Posterior cingulate gyrus (tissue), 11 donors: Measurements from ENCODE around the gene IL3RA.
"Not testable (repeated sequence)": the region's sequence is repeated elsewhere in the genome, so short reads cannot be mapped to it uniquely, and the experiment has no call there.

ENCODE experiments used
- DNase-seq, 10 donors: peaks; one replicate each; pipeline versions ENCODE4 v3.0.0 to v3.0.0-alpha.2; 2020 to 2021; ENCODE audit warnings: mixed read lengths in 3 of 10
- intact Hi-C: fragments of 100-400 bp; cut with DNase I; formaldehyde crosslinking; loops from one replicate; pipeline ENCODE4 v1.15.1; 2023

Gene IL3RA

DNA sequence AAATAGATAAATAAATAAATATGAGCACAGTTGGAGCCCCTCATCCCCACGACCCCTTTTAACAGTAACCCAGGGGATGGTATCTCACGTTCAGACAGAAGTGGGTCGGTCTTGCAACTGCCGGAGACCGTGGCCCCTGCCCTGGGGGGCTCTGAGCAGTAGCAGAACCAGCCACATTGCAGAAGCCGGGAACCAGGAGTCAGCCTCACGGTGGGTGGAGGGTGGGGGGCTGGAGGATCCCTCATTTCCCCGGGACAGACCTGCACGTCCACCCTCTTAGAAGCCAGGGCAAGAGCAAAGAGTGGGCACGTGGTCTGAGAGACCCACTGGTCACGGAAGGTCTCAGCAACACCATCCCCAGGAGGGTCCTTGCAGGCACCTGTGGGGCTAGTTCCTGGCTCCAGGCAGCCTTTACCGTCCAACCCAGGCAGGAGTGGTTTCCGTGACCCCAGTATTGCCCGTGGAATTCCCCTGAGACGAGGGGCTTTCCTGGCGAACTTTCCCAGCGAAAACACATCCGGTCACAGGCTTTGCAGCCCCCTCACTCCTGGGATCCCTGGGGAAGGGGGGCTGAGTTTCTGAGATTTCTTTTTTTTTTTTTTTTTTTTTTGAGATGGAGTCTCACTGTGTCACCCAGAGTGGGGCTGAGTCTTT, 8.8 kb upstream of the IL3RA start:
- DNase-seq, result peak in 2 of 10 donors; percentile 33 to 82
- intact Hi-C loops, result no loop called here

DNA sequence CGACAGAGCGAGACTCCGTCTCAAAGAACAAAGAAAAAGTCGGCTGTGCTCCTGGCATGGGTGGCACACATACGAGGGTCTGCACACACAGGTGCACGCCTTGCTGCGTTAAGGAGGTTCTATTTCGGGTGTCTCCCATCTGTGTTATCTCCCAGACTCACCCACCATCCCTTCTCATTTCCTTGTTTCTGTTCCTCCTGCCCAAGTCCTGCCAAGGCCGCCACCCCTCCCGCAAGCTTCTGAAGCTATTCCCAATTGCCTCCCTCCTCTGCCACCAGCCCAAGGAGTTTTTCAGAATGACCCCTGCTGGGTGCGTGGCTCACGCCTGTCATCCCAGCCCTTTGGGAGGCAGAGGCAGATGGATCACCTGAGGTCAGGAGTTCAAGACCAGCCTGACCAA, 6.0 kb upstream of the IL3RA start:
- intact Hi-C loops, result no loop called here
- DNase-seq, result peak in 2 of 10 donors; percentile 56 to 62

DNA sequence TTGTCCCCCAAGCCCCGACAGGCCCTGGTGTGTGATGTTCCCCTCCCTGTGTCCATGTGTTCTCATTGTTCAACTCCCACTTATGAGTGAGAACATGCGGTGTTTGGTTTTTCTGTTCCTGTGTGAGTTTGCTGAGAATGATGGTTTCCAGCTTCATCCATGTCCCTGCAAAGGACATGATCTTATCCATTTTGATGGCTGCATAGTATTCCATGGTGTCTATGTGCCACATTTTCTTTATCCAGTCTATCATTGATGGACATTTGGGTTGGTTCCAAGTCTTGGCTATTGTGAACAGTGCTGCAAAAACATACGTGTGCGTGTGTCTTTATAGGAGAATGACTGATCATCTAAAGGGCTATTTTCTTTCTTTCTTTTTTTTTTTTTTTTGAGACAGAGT, 4.2 kb upstream of the IL3RA start:
- intact Hi-C loops, result not testable (repeated sequence)
- DNase-seq, result peak in 2 of 10 donors; percentile 35 to 39

DNA sequence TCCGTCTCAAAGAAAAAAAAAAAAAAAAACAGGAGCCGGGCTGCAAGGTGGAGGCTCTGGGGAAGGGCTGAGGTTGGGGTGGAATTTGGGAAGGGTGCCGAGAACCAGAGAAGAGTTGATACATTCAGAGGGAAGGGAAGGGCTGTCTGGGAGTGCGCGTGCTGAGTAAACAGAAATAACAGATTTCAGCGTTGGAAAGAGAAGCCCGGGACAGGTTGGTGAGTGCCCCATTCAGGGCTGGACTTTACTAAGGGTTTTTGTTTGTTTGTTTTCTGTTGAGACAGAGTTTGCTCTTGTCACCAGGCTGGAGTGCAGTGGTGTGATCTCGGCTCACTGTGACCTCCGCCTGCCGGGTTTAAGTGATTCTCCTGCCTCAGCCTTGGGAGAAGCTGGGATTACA, 1.7 kb upstream of the IL3RA start:
- peak in 2 of 10 donors; percentile 10 to 11 for DNase-seq
- intact Hi-C loops, result no loop called here

DNA sequence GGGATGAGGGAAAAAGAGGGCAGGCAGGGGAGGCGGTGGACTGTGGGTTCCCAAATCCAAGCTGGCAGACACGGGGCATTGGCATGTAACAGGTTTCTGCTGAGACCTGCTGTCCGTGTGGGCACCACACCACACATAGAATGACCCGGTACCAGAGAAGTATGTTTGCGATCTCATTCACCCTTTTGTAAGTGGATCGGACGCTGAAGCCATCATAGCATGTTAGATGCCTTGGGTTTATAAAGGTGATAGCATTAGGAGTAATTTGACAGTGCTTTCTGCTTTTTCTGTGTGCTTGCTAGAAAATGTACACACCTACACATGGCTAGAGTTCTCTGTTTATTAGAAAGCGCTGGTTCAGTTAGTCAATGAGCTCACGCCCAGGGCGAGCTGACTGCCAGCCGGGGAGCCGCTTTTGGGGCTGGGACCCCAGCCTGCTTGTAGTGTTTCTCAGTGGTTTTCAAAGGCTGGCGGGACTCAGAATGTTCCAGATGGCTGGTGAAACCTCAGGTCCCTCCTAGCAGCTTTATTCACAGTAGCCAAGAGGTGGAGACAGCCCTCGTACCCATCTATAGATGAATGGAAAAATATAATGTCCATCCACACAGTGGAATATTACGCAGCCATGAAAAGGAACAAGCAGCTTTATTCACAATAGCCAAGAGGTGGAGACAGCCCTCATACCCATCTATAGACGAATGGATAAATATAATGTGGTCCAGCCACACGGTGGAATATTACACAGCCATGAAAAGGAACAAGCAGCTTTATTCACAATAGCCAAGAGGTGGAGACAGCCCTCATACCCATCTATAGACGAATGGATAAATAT, 579 bp downstream of the IL3RA start:
- DNase-seq, result peak in 2 of 10 donors; percentile 14 to 24
- intact Hi-C loops, result no loop called here

DNA sequence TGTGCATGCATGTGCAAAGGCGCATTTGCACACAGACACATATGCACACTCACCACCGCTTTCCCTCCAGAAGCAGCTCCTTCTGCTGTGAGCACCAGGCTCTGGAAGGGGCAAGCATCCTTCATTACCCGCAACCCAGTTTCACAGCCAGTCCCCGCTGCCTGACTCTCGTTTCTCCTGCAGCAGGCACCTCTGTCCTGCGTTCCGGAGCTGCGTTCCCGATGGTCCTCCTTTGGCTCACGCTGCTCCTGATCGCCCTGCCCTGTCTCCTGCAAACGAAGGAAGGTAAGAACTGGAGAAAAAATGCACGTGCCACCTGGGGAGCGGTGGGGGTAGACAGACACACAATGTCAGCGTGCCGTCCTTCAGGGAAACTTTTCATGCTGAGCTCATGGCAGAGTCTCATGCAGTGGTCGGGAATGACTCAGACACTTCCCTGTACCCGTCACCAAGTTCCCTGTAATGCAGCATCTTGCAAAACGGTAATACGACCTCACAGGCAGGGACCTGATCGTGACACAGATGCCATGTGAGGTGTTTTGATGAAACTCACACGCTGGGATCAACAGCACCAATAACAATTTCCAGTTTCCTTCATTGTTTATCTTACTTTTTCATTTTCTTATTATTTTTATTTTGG, 5.1 kb downstream of the IL3RA start:
- intact Hi-C loops, result no loop called here

DNA sequence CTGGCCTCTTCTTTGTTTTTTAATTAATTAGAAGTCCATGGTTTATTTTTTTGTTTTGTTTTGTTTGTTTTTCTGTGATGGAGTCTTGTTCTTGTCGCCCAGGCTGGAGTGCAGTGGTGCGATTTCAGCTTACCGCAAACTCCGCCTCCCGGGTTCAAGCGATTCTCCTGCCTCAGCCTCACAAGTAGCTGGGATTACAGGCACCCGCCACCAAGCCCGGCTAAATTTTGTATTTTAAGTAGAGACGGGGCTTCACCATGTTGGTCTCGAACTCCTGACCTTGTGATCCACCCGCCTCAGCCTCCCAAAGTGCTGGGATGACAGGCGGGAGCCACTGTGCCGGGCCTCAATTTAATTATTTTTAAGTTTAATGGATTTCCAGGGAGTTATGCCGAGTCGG, 13.0 kb downstream of the IL3RA start:
- intact Hi-C loops, result not testable (repeated sequence)
- peak in 2 of 10 donors; percentile 17 to 48 for DNase-seq

More for the DNA sequence above, 5.1 kb downstream of the IL3RA start:
- peak in 1 of 10 donors; percentile 42 for DNase-seq

DNA sequence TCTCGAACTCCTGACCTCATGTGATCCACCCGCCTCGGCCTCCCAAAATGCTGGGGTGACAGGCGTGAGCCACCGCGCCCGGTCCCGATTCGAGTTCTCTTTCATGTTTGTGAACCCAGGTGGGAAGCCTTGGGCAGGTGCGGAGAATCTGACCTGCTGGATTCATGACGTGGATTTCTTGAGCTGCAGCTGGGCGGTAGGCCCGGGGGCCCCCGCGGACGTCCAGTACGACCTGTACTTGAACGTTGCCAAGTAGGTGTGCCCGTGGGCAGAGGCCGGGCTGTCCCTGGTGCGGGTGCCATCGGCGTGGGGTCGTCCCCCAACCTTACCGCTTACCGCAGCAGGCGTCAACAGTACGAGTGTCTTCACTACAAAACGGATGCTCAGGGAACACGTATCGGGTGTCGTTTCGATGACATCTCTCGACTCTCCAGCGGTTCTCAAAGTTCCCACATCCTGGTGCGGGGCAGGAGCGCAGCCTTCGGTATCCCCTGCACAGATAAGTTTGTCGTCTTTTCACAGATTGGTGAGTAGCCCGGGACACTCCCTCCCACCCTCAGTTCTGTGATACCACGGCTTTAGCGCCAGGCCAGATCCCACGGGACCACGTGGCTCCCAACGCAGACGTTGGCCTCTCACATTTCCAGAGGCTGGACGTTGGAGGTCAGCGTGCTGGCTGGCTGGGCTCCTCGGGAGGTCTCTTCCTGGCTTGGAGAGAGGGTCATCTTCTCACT, 15.6 kb downstream of the IL3RA start:
- peak in 3 of 10 donors; percentile 55 to 65 (median 63) for DNase-seq
- intact Hi-C loops, result no loop called here

DNA sequence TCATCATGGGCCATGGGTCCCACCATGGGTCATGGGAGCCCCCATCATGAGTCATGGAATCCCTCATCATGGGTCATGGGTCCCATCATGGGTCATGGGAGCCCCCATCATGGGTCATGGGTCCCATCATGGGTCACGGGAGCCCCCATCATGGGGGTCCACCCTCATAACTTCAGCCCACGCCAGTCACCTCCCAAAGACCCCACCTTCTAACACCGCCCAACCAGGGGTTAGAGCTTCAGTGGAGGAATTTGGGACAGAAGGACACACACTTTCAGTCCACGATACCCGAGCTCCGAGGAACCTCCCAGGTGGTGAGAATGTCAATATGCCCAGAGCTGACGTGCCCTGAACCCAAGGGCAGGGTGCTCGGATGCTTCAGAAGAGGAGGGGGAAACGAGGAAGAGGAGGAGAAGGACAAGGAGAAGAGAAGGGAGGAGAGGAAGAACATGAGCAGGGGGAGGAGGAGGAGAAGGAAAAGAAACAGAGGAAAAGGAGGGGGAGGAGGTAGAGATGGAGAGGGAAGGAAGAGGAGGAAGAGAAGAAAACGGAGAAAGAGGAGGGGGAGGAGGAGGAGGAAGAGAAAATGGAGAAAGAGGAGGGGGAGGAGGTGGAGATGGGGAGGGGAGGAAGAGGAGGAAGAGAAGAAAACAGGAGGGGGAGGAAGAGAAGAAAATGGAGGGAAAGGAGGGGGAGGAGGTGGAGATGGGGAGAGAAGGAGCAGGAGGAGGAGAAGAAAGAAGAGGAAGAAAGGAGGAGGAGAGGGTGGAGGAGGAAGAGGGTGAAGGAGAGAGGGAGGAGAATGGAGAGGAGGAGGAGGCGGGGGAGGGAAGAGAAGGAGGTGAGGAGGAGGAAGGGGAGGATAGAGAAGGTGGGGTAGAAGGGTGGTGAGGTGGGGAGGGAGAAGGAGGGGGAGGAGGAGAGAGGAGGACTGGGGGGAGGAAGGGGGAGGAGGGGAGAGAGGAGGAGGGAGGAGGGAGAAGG, 17.7 kb downstream of the IL3RA start:
- intact Hi-C loops, result no loop called here
- peak in 3 of 10 donors; percentile 12 to 73 (median 33) for DNase-seq

DNA sequence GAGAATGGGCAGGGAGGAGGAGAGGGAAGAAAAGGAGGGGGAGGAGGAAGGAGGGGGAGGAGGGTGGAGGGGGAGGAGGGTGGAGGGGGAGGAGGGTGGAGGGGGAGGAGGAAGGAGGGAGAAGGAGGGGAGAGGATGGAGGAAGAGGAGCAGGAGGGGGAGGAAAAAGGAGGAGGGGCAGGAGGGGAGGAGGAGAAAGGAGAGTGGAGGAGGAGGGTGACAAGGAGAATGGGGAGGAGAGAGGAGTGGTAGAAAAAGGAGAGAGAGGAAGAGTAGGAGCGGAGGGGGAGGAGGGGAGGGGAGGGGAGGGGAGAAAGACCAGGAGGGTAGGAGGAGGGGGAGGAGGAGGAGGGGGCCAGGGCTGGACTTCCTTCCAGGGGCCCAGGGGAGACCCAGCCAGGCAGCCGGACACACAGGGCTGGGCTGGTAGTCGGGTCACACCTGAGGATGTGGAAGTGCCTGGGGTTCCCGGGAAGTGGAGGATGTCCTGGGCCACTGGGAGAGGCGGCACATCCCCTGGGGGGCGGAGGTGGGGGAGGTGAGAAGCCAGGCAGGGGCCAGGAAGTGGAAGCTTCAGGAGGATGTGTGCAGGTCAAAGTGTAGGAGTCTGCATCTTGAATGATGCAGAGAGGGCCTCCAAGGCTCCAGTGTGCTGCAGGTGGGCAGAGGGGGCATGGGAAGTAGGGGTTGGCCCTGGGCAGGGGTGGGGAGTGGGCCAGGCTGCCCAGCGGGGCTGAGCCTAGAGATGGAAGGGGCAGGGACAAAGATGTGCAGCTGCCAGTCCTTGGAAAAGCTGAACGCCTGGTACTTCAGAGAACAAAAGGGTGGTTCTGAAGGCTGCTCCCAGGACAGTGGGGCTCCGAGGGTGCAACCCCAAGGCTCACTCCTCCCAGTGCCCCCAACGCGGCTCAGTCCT, 18.8 kb downstream of the IL3RA start:
- DNase-seq, result peak in 3 of 10 donors; percentile 55 to 81 (median 80)

DNA sequence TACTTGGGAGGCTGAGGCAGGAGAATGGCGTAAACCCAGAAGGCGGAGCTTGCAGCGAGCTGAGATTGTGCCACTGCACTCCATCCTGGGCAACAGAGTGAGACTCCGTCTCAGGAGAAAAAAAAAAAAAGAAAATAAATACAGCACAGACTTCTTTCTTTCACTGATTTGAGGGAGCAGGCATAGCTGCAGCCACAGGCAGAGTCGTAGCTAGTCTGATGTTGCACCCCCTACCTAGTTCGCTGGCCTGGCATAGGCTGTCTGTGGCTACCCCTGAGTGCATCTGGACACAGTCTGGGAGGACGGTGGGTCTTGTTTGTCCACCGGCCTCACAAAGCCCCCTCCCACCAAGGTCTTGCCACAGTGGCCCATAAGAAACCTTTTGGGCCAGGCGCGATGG, 21.4 kb downstream of the IL3RA start:
- intact Hi-C loops, result no loop called here
- peak in 4 of 10 donors; percentile 7 to 54 (median 38) for DNase-seq

More for the DNA sequence above, 18.8 kb downstream of the IL3RA start:
- intact Hi-C loops, result no loop called here

DNA sequence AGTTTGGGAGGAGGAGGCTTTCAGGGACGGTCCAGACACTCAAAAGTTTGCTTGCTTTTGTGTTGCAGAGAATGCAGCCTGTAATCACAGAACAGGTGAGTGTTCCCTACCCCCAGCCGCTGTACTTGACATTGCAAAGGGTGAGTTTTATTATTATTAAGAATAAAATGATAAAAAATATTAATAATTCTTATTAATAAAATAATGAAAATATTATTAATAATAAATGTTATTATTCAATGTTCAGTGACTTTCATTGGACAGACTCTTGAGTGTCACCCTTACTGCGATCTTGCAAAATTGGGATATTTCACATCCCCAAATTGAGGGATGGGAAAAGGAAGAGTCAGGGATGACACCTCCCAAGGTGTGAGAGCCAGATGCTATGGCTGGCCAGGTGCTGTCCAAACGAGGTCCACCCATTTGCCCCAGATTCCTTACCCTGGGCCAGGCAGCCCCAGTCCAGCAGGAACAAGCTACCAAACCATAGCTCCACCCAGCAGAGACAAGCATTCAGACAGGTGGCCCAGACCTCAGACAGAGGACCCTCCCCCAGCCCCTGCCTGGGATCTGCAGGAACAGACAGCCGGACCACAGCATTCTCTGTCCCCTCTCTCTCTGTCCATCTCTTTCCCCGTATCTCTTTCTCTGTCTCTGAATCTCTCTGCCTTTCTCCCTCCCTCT, 22.4 kb downstream of the IL3RA start:
- intact Hi-C loops, result no loop called here
- peak in 4 of 10 donors; percentile 19 to 59 (median 50) for DNase-seq

DNA sequence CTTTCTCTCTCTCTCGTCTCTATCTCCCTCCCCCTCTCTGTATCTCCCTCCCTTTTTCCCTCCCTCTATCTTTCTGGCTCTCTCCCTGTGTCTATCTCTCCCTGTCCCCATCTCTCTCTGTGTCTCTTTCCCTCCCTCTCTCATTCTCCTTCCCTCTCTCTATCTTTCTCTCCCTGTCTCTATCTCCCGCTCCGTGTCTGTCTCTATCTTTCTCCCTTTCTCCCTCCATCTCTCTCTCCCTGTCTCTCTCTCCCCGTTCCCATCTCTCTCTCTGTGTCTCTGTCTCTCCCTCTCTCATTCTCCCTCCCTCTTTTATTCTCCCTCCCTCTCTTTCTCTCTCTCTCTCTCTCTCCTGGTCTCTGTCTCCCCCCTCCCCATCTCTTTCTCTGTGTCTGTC, 22.9 kb downstream of the IL3RA start:
- no peak for DNase-seq
- intact Hi-C loops, result no loop called here

DNA sequence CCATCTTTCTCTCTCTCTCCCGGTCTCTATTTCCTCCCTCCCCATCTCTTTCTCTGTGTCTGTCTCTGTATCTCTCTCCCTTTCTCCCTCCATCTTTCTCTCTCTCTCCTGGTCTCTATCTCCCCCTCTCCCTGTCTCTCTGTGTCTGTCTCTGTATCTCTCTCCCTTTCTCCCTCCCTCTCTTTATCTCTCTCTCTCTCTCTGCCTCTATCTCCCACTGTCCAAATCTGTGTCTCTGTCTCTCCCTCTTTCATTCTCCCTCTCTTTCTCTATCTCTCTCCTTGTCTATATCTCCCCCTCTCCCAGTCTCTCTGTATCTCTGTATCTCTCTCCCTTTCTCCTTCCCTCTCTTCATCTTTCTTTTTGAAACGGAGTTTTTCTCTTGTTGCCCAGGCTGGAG, 23.6 kb downstream of the IL3RA start:
- intact Hi-C loops, result no loop called here

DNA sequence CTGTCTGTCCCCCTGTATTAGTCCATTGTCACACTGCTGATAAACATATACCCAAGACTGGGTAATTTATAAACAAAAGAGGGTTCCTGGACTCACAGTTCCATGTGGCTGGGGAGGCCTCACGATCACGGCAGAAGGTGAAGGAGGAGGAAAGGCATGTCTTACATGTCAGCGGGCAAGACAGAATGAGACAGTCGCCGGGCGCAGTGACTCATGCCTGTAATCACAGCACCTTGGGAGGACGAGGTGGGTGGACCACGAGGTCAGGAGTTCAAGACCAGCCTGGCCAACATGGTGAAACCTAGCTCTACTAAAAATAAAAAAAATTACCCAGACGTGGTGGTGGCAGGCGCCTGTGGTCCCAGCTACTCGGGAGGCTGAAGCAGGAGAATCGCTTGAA, 24.7 kb downstream of the IL3RA start:
- peak in 4 of 10 donors; percentile 13 to 49 (median 30) for DNase-seq
- intact Hi-C loops, result no loop called here

More for the DNA sequence above, 23.6 kb downstream of the IL3RA start:
- DNase-seq, result no peak

DNA sequence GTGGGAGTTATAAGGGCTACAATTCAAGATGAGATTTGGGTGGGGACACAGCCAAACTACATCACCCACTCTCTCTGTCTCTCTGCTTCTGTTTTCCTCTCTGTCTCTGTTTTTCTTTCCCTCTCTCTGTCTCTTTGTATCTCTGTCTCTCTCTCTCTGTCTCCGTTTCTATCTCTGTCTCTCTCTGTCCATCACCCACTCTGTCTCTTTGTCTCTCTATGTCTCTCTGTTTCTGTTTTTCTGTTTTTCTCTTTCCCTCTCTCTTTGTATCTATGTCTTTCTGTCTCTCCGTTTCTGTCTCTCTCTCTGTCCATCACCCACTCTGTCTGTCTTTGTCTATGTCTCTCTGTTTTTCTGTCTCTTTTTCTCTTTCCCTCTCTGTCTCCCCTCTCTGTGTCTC, 25.3 kb downstream of the IL3RA start:
- intact Hi-C loops, result no loop called here
- no peak for DNase-seq

DNA sequence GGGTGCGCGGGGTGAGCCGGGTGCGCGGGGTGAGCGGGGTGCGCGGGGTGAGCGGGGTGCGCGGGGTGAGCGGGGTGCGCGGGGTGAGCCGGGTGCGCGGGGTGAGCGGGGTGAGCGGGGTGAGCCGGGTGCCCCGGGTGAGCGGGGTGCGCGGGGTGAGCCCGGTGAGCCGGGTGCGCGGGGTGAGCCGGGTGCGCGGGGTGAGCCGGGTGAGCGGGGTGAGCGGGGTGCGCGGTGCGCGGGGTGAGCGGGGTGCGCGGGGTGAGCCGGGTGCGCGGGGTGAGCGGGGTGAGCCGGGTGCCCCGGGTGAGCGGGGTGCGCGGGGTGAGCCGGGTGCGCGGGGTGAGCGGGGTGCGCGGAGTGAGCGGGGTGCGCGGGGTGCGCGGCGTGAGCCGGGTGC, 29.8 kb downstream of the IL3RA start:
- DNase-seq, result peak in 2 of 10 donors; percentile 29 to 57
- intact Hi-C loops, result not testable (repeated sequence)

DNA sequence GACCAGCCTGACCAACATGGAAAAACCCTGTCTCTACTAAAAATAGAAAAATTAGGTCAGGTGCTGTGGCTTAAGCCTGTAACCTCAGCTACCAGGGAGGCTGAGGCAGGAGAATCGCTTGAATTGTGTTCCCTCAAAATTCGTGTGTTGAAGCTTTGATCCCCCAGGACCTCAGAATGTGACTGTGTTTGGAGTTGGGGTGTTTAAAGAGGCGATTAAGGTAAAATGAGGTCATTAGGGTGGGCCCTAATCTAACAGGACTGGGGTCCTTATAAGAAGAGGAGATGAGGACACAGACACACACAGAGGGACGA, 31.8 kb downstream of the IL3RA start:
- DNase-seq, result peak in 2 of 10 donors; percentile 8 to 43
- intact Hi-C loops, result no loop called here
